ENCODE measurements around the gene UBASH3A.

Gene UBASH3A

GRCh38 chr21:42495765-42496119 is 92.0 kb downstream of the UBASH3A start:
- DNase-seq: no peak

GRCh38 chr21:42496120-42496838 is 92.6 kb downstream of the UBASH3A start, which contains the start of gene RSPH1:
Gene RSPH1 (minus strand): TSS chr21:42496224. CDS start chr21:42496186, 38 bp downstream.
- DNase-seq: peak; percentile 100

DNA sequence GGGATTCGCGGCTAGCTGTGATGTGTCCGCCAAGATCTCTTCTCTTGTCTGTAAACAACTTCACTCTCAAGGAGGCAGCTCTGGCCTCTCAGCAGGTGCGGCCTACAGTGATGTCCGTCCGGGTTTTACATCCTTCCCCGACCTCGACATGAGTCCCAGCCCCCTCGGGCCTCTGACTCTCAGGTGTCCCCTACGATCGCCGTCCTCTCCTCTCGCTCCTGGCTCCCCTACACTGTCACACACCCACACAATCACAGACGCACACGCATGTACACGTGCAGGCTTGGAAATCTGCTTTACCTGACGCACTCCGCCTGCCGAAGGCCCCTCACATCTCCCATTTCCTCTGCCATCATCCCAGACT is 93.1 kb downstream of the UBASH3A start:
- DNase-seq: no peak
